Natural killer cell treated with Interleukin-12 subunit alpha and Interleukin-12 subunit beta and Interleukin-15 and Interleukin-18, amount 100 ng/mL, for 72 hours (primary cell): Measurements from ENCODE around the gene RBBP8NL. TPM values are rescaled to one million over a fixed set of nuclear protein-coding genes. Genes with fewer than 3 reads are reported as not detected.

Source experiments
- ATAC-seq, 2 donors: fragments of 150-1000 bp; cut with Tn5 transposase in 1 of 2; sonication (Bioruptor Pico), chemical (Tn5 transposase) in 1 of 2; 2 replicates each; pipeline ENCODE4 v1.10.0; 2021
- DNase-seq: peaks from one replicate; pipeline ENCODE4 v3.0.0; 2022; ENCODE audit warnings: low spot score
- H3K27ac Mint-ChIP-seq, 2 donors: 1 replicate in 1 of 2; 2 replicates in 1 of 2; pipeline ENCODE4 v1.8.0; 2022; ENCODE audit warnings: mixed read lengths in 2 of 2, mild to moderate bottlenecking in 1 of 2, moderate library complexity in 1 of 2
- H3K27me3 Mint-ChIP-seq, 2 donors: 1 replicate in 1 of 2; 2 replicates in 1 of 2; pipeline ENCODE4 v1.8.0; 2022; ENCODE audit warnings: mixed read lengths in 2 of 2
- H3K36me3 Mint-ChIP-seq: one replicate; pipeline ENCODE4 v1.8.0; 2022; ENCODE audit warnings: mixed read lengths
- H3K4me1 Mint-ChIP-seq, 2 donors: 1 replicate in 1 of 2; 2 replicates in 1 of 2; pipeline ENCODE4 v1.8.0; 2022; ENCODE audit warnings: low read depth in 2 of 2, mixed read lengths in 2 of 2, mild to moderate bottlenecking in 1 of 2
- H3K4me3 Mint-ChIP-seq: one replicate; pipeline ENCODE4 v1.8.0; 2022; ENCODE audit warnings: mixed read lengths
- H3K9me3 Mint-ChIP-seq: 2 replicates; pipeline ENCODE4 v1.8.0; 2022; ENCODE audit warnings: mixed read lengths
- total RNA-seq, 2 donors: library from RNA; stranded (reverse); gene quantifications; one replicate each; pipeline ENCODE4 v1.2.3, GENCODE V29; 2022

RBBP8NL gene
- total RNA-seq, 2 donors from 2014 or later = not detected

DNA sequence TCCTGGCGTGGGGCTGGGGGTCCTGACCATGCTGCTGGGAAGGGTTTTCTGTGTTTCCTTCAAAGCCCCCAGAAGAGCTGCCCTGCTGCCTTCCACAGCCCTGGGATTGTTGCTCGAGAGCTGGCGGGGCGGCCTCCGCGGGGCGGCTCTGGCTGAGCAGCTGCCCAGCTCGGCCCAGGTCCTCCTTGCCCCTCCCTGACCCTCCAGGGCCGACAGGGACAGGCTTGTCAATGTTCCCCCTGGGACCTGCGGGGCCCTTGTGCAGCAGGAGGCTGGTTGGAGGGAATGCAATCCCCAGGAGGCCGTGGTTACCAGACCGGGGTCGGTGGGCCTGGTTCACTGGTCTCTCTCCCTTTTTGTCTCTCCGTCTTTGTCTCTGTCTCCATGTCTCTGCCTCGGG is 28.6 kb upstream of the RBBP8NL start:
- Mint-ChIP-seq H3K27me3 (peaks cover 5 to 7% of the 10 kb centered on the region in 2 donors), H3K36me3 (no peaks in the 10 kb centered on the region)
- no peak for ATAC-seq

DNA sequence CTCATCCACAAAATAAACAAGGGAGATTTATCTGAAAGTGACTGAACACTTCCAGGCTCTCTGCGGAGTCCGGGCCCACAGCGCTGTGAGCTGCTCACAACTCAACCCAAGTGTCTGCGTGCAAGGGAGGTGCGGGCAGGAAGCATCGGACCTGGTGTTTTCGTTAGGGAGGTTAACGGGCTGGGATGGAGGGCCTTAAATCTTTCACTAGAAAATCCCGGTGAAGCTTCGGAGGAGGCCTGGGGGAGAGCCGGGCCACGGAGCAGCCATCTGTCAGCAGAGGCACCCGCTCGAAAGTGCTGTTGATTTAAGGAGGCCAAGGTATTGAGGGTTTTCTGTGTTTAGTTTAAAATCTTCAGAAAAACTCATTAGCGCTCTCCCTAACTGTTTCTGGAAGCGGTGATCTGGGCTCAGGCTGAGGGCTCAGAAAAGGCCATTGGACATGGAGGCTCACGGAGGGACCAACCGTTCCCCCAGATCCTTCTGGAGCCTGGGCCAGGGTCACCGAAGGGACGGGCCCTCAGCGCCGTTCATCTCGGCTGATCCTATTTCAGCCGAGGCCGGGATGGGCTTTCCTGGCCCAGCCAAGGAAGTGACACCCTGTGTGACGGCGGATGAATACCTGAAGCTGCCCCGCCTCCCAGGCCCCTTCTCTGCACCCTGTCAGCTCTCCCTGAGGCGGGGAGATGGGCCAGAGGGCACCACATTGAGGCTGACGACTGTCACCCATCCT is 27.7 kb upstream of the RBBP8NL start:
- Mint-ChIP-seq H3K27ac (no peak overlapping the region), H3K4me1 (no peaks in the 10 kb centered on the region), H3K4me3 (no peak overlapping the region), H3K27me3 (peaks cover 5 to 7% of the 10 kb centered on the region in 2 donors), H3K9me3 (no peaks in the 10 kb centered on the region), H3K36me3 (no peaks in the 10 kb centered on the region)
- no peak for ATAC-seq
- DNase-seq = no peak

More for the DNA sequence above, 28.6 kb upstream of the RBBP8NL start:
- no peaks in the 10 kb centered on the region for H3K4me1 Mint-ChIP-seq
- no peak overlapping the region for H3K4me3 Mint-ChIP-seq
- DNase-seq = no peak
- no peaks in the 10 kb centered on the region for H3K9me3 Mint-ChIP-seq
- H3K27ac Mint-ChIP-seq = no peak overlapping the region

DNA sequence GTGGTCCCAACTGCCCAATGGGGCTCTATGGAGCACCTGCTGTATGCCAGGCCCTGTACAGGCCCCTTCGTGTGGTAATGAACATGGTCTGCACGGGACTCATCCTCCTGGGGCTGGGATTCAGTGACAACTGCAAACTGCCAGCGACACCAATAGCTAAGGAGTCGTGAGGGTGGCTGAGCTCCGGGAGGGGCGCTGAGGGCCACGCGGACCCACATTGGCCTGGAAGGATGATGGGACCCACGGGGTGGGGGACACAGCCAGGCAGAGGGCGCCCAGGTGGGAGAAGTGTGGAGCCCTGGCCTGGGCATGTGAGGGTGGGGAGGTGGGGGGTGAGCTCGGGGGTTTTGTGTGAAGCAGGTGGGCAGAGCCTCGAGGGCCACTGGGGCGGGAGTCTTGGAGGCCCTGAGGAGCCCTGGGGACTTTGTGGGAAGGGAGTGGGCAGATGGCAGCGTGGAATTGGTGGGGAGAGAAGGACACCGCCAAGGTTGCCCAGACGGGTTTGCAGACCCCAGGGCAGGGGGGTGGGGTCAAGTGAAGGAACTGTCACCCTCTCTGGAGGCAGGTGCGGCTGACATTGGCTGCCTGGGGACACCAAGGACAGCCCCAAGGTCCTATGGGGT is 26.0 kb upstream of the RBBP8NL start:
- no peak overlapping the region for H3K27ac Mint-ChIP-seq
- no peaks in the 10 kb centered on the region for H3K4me1 Mint-ChIP-seq
- ATAC-seq = no peak
- peaks cover 5 to 10% of the 10 kb centered on the region in 2 donors for H3K27me3 Mint-ChIP-seq
- no peaks in the 10 kb centered on the region for H3K9me3 Mint-ChIP-seq
- H3K4me3 Mint-ChIP-seq = no peak overlapping the region
- no peaks in the 10 kb centered on the region for H3K36me3 Mint-ChIP-seq
- no peak for DNase-seq

DNA sequence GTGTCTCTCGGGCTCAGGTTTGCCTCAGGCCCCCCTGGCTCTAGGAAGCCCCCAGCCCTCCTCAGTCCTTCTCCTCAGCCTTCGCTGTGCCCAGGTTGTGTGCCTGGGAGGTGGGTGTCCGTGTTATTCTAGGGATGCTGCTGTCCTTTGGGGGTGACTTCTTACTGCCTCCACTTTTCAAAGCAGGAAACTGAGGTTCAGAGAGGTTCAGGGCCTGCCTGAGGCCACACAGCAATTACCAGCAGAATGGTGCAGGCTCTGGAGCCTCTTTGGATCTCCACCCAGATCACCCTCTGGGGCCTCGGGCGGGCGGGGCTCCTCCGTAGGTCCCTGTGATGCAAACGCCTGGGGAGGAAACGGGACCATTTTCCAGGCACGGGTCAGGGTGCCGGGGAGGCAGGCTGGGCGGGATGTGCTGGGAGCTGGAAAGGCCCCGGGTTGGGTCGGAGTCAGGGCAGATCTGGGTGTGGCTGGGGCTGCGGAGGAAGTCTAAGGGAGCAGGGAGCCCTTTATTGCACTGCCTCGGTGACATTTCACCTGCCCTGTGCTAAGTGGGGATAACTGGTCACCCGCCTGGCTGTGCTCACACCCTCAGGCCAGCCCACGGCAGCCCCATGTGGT is 25.2 kb upstream of the RBBP8NL start:
- H3K9me3 Mint-ChIP-seq = no peaks in the 10 kb centered on the region
- ATAC-seq (no peak), DNase-seq (no peak)
- H3K27ac Mint-ChIP-seq = no peak overlapping the region
- no peaks in the 10 kb centered on the region for H3K4me1 Mint-ChIP-seq
- no peak overlapping the region for H3K4me3 Mint-ChIP-seq
- no peaks in the 10 kb centered on the region for H3K36me3 Mint-ChIP-seq
- peaks cover 5 to 8% of the 10 kb centered on the region in 2 donors for H3K27me3 Mint-ChIP-seq

DNA sequence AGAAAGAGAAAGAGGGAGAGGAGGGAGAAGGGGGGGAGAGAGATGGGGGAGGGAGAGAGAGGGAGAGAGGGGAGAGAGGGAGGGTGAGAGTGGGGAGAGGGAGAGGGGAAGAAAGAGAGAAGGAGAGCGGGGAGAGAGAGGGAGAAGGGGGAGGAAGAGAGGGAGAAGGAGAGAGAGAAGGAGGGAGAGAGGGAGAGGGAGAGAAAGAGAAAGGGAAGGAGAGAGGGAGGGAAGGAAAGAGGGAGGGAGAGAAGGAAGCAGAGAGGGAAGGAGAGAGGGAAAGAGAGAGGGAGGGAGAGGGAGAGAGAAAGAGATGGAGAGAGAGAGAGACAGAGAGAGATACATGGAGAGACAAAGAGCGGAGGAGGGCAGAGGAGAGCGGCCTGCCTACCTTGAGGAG is 24.6 kb upstream of the RBBP8NL start:
- no peak for DNase-seq
- Mint-ChIP-seq H3K27ac (no peak overlapping the region), H3K36me3 (no peaks in the 10 kb centered on the region), H3K27me3 (peaks cover 5 to 8% of the 10 kb centered on the region in 2 donors), H3K4me1 (no peaks in the 10 kb centered on the region), H3K9me3 (no peaks in the 10 kb centered on the region), H3K4me3 (no peak overlapping the region)
- ATAC-seq = no peak

DNA sequence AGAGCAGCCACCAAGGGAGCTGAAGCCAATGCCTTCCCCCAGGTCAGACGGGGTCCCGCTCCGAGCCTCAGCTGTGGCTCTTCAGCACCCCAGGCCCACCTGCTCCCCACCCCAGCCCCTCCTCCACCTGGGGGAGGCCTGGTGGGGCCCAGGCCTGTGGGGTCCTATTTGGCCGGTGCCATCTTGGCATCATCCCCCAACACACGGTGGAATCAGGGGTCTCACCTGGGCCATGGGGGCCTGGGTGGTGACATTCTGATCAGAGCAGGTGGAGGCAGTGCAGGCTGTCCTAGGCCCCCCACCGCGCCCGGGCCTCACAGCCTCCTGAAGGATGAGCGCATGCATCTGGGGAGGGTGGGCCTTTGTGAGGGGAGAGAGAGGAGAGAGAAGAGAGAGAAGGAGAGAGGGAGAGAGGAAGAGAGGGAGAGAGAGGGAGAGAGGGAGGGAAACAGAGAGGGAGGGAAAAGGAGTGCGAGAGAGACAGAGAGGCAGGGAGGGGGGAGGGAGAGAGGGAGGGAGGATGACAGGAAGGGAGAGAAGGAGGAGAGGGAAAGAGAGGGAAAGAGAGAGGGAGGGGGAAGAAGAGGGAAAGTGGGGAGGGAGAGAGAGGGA is 23.9 kb upstream of the RBBP8NL start:
- no peaks in the 10 kb centered on the region for H3K4me1 Mint-ChIP-seq
- H3K4me3 Mint-ChIP-seq = no peak overlapping the region
- ATAC-seq (no peak), DNase-seq (no peak)
- H3K27me3 Mint-ChIP-seq = peaks cover 3 to 8% of the 10 kb centered on the region in 2 donors
- no peaks in the 10 kb centered on the region for H3K9me3 Mint-ChIP-seq
- H3K27ac Mint-ChIP-seq = no peak overlapping the region
- H3K36me3 Mint-ChIP-seq = no peaks in the 10 kb centered on the region

DNA sequence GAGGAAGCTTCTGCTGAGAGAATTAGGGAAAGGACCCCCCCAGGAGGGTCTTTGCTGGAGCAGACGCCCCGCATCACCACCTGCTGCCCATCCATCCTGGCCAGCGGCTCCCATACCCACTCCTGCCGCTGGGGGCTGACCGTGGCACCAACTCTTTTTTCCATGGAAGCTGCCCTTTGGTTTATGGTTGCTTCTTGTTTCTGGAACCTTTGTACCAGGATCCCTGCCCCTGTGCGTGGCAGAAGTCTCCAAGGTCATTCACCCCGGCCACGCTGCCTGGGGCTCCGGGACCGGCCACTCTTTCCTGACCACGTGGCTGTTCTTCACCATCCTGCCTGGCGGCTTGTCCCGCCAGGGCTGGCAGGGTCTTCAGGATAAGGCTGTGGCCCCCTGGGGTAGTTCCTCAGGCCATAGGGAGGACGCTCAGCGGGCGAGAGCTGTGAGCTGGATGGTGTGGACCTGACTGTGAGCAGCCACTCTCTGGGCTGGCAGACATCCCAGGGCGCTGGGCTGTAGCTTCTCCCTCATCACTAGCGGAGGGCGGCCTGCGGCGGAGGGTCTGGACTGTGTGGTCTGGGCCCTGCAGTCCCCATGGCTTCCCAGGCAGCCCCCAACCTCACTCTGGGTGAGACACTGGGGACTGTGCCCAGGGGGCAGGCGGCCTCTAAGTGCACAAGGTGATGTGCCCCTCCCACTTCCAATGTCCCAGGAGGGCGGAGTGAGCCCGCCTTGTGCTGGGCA is 22.8 kb upstream of the RBBP8NL start:
- Mint-ChIP-seq H3K36me3 (no peaks in the 10 kb centered on the region), H3K4me3 (no peak overlapping the region), H3K27ac (no peak overlapping the region), H3K4me1 (no peaks in the 10 kb centered on the region), H3K9me3 (no peaks in the 10 kb centered on the region), H3K27me3 (peaks cover 0 to 6% of the 10 kb centered on the region in 2 donors)
- DNase-seq = no peak
- ATAC-seq = no peak

DNA sequence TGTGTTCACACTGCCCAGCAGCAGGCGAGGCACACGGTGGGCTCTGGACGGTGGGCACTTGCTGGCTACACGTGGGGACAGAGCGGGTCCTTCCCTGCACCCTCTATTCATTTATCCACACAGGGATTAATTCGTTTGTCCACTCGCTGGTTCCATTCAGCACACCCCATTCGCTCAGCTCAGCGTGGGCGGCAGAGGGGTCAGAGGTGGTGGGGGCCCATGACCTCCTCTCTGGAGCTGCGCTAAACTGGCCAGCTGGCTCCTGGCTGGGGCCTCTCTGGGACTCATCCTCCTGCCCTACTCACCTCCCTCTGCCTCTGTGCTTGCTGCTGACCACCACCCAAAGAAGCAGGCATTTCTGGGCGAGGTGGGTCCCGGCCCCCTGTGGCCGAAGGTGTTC is 21.4 kb upstream of the RBBP8NL start:
- Mint-ChIP-seq H3K4me3 (no peak overlapping the region), H3K36me3 (no peaks in the 10 kb centered on the region), H3K27ac (no peak overlapping the region), H3K27me3 (peaks cover 0 to 3% of the 10 kb centered on the region in 2 donors), H3K9me3 (no peaks in the 10 kb centered on the region), H3K4me1 (no peaks in the 10 kb centered on the region)
- DNase-seq (no peak), ATAC-seq (no peak)

DNA sequence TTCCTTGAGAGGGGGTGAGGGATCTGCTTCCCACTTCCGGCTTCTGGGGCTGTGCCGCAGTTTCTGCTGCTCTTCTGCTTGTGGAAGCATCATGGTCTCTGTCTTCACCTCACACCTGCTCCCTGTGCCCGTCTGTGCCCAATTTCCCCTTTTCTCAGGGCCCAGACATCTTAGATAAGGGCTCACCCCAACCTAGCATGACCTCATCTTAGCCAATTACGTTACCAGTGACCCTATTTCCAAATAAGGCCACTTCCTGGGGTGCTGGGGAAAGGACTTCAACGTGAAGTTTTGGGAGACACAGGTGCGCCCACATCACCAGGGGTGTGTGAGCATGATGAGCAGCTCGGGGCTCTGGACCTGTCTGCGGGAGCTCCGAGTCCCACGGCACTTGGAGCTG is 20.7 kb upstream of the RBBP8NL start:
- Mint-ChIP-seq H3K27ac (no peak overlapping the region), H3K36me3 (no peaks in the 10 kb centered on the region), H3K9me3 (no peaks in the 10 kb centered on the region), H3K27me3 (peaks cover 0 to 5% of the 10 kb centered on the region in 2 donors), H3K4me1 (no peaks in the 10 kb centered on the region), H3K4me3 (no peak overlapping the region)
- DNase-seq (no peak), ATAC-seq (no peak)

DNA sequence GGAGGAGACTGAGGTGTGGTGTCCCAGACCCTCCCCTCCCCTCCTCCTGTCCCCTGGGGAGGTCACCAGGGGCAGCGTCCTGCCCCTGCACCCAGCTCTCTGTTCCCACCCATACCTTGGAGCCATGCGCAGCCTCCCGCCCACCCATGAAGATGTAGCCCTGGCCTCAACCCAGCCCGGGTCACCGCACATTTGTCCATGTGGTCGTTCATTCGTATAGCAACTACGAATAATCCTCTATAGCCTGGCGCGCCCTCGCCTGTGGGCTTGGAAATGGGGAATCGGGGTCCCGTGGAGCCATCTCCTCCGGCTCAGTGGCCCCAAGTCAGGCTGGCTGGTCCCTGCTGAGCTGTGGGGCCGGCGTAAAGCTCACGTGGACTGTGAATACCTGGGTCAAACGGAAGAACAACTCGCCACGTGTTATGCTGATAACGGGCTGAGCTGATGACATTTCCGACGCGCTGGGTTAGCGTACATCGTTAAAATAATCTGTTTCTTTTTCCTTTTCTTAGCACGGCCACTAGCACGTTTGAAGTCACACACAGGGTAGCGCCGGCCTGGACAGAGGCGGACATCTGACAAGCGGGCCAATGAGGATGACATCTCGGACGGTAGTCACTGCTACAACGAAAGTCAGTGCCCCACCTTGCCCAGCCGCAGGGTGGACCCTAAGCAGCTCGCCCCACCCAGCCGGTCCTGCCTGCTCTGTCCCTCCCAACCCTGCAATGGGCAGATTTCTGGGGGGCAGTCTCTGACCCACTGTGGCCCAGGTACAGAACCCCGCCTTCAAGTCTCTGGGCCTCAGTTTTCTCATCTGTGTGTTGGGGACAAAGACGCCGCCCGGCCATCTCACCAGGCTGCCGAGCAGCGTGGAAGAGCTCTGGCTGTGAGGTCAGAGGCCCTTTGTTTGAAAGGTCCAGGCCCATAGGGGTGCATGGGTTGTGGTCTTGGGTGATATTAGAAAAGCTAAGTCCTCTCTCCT is 19.8 kb upstream of the RBBP8NL start:
- DNase-seq (no peak), ATAC-seq (no peak)
- no peak overlapping the region for H3K4me3 Mint-ChIP-seq
- H3K27ac Mint-ChIP-seq = no peak overlapping the region
- no peaks in the 10 kb centered on the region for H3K36me3 Mint-ChIP-seq
- H3K4me1 Mint-ChIP-seq = no peaks in the 10 kb centered on the region
- H3K9me3 Mint-ChIP-seq = no peaks in the 10 kb centered on the region
- peaks cover 0 to 9% of the 10 kb centered on the region in 2 donors for H3K27me3 Mint-ChIP-seq

DNA sequence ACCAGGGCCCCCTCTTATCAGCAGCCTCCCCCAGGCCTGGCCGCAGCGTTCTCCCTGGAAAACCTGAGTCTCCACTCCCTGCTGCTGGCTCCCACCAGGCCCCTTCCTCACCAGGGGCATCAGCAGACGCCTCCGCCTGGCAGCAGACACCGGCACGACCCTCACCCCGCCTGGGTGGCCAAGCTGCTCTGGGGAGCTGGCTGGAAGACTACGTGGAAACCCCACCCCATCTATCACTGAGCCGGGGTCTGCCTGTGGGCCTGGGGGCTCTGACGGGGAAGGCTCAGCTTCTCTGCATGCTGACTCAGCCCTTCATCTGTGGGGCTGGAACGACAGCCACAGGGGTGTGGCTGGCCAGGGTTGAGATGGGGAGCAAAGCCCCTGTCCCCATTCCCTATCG is 19.1 kb upstream of the RBBP8NL start:
- Mint-ChIP-seq H3K27ac (no peak overlapping the region), H3K4me3 (no peak overlapping the region), H3K36me3 (no peaks in the 10 kb centered on the region), H3K4me1 (no peaks in the 10 kb centered on the region), H3K27me3 (peaks cover 0 to 9% of the 10 kb centered on the region in 2 donors), H3K9me3 (no peaks in the 10 kb centered on the region)
- no peak for DNase-seq
- ATAC-seq = no peak

DNA sequence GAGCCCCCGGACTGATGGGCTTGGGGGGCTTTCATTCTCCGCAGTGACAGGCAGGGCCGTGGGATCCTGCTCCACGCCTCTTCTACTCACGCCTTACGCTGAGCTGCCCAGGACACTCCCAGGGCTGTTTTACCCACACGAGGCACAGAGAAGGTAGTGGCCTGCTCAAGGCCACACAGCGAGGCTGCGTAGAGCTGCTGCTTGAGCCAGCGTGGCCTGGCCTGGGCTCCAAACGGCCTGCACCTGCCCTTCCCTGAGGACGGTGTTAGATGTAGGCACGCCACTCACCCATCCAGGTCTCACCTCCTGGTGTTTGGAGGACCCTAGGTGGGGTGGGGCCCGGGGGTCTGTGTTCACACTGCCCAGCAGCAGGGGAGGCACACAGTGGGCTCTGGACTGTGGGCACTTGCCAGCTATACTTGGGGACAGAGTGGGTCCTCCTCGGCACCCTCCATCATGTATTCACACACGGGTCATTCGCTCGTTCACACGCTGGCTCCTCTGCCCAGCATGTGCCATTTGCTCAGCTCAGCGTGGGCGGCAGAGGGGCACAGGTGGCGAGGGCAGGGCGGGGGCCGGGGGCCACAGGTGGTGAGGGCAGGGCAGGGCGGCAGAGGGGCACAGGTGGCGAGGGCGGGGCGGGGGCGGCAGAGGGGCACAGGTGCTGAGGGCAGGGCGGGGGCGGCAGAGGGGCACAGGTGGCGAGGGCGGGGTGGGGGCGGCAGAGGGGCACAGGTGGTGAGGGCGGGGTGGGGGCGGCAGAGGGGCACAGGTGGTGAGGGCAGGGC is 18.4 kb upstream of the RBBP8NL start:
- no peak for DNase-seq
- no peak for ATAC-seq
- Mint-ChIP-seq H3K4me1 (no peaks in the 10 kb centered on the region), H3K27me3 (peaks cover 0 to 9% of the 10 kb centered on the region in 2 donors), H3K4me3 (no peak overlapping the region), H3K36me3 (no peaks in the 10 kb centered on the region), H3K9me3 (no peaks in the 10 kb centered on the region), H3K27ac (no peak overlapping the region)
